ENCODE measurements around the gene SLC12A1.
A peak's percentile ranks its signal among the peaks of the same experiment; 100 is the strongest.

SLC12A1 gene

GRCh38 chr15:48279608-48280007 lies 73.5 kb downstream of the SLC12A1 start:
- no peaks in the 10 kb centered on the region for H3K36me3 ChIP-seq (ENCODE audit: control insufficient read depth in 2 of 2, insufficient read depth in 2 of 2, low read length in 2 of 2)
- no peaks in the 10 kb centered on the region for H3K9me3 ChIP-seq (ENCODE audit: control insufficient read depth in 2 of 2, low read length in 2 of 2)
- H3K4me3 ChIP-seq (ENCODE audit: low read length in 2 of 2), result no peak overlapping the region
- H3K9ac ChIP-seq (ENCODE audit: low read length in 2 of 2), result no peak overlapping the region
- peaks cover 23% of the 10 kb centered on the region for H3K4me1 ChIP-seq (ENCODE audit: control insufficient read depth, insufficient read depth, low read length)
- no peaks in the 10 kb centered on the region for H3K27me3 ChIP-seq (ENCODE audit: control insufficient read depth in 1 of 2, insufficient read depth in 2 of 2, low read length in 2 of 2)
- H3K27ac ChIP-seq (ENCODE audit: low read length), result no peak overlapping the region

GRCh38 chr15:48281674-48282073 lies 75.6 kb downstream of the SLC12A1 start:
- Histone ChIP-seq H3K27me3 (ENCODE audit: control insufficient read depth in 1 of 2, insufficient read depth in 2 of 2, low read length in 2 of 2) (no peaks in the 10 kb centered on the region), H3K9me3 (ENCODE audit: control insufficient read depth in 2 of 2, low read length in 2 of 2) (no peaks in the 10 kb centered on the region), H3K4me3 (ENCODE audit: low read length in 2 of 2) (no peak overlapping the region), H3K9ac (ENCODE audit: low read length in 2 of 2) (no peak overlapping the region), H3K27ac (ENCODE audit: low read length) (peak overlapping the region; percentile 69), H3K4me1 (ENCODE audit: control insufficient read depth, insufficient read depth, low read length) (peaks cover 27% of the 10 kb centered on the region), H3K36me3 (ENCODE audit: control insufficient read depth in 2 of 2, insufficient read depth in 2 of 2, low read length in 2 of 2) (no peaks in the 10 kb centered on the region)

- H3K9ac ChIP-seq (ENCODE audit: low read length in 2 of 2), result no peak overlapping the region
Measured at GRCh38 chr15:48282216-48282615, 76.1 kb downstream of the SLC12A1 start.

GRCh38 chr15:48283396-48284145 lies 77.5 kb downstream of the SLC12A1 start:
- H3K9me3 ChIP-seq (ENCODE audit: control insufficient read depth in 2 of 2, low read length in 2 of 2), result no peaks in the 10 kb centered on the region
- H3K27ac ChIP-seq (ENCODE audit: low read length), result peak overlapping the region; percentile 18
- H3K9ac ChIP-seq (ENCODE audit: low read length in 2 of 2), result no peak overlapping the region
- no peaks in the 10 kb centered on the region for H3K36me3 ChIP-seq (ENCODE audit: control insufficient read depth in 2 of 2, insufficient read depth in 2 of 2, low read length in 2 of 2)
- H3K27me3 ChIP-seq (ENCODE audit: control insufficient read depth in 1 of 2, insufficient read depth in 2 of 2, low read length in 2 of 2), result no peaks in the 10 kb centered on the region
- no peak overlapping the region for H3K4me3 ChIP-seq (ENCODE audit: low read length in 2 of 2)
- peaks cover 30% of the 10 kb centered on the region for H3K4me1 ChIP-seq (ENCODE audit: control insufficient read depth, insufficient read depth, low read length)

More at GRCh38 chr15:48282216-48282615, 76.1 kb downstream of the SLC12A1 start:
- no peaks in the 10 kb centered on the region for H3K36me3 ChIP-seq (ENCODE audit: control insufficient read depth in 2 of 2, insufficient read depth in 2 of 2, low read length in 2 of 2)
- H3K9me3 ChIP-seq (ENCODE audit: control insufficient read depth in 2 of 2, low read length in 2 of 2), result no peaks in the 10 kb centered on the region
- H3K27me3 ChIP-seq (ENCODE audit: control insufficient read depth in 1 of 2, insufficient read depth in 2 of 2, low read length in 2 of 2), result no peaks in the 10 kb centered on the region
- peak overlapping the region; percentile 69 for H3K27ac ChIP-seq (ENCODE audit: low read length)
- H3K4me1 ChIP-seq (ENCODE audit: control insufficient read depth, insufficient read depth, low read length), result peaks cover 30% of the 10 kb centered on the region
- no peak overlapping the region for H3K4me3 ChIP-seq (ENCODE audit: low read length in 2 of 2)

- Histone ChIP-seq H3K27me3 (ENCODE audit: control insufficient read depth in 1 of 2, insufficient read depth in 2 of 2, low read length in 2 of 2) (no peaks in the 10 kb centered on the region), H3K4me3 (ENCODE audit: low read length in 2 of 2) (peak overlapping the region; percentile 59 to 67), H3K9ac (ENCODE audit: low read length in 2 of 2) (peak overlapping the region in 1 of 2 donors; percentile 35), H3K27ac (ENCODE audit: low read length) (no peak overlapping the region), H3K4me1 (ENCODE audit: control insufficient read depth, insufficient read depth, low read length) (peaks cover 30% of the 10 kb centered on the region), H3K36me3 (ENCODE audit: control insufficient read depth in 2 of 2, insufficient read depth in 2 of 2, low read length in 2 of 2) (no peaks in the 10 kb centered on the region), H3K9me3 (ENCODE audit: control insufficient read depth in 2 of 2, low read length in 2 of 2) (no peaks in the 10 kb centered on the region)
Measured at GRCh38 chr15:48285329-48286214, 79.5 kb downstream of the SLC12A1 start.

- H3K4me1 ChIP-seq (ENCODE audit: control insufficient read depth, insufficient read depth, low read length), result peaks cover 7% of the 10 kb centered on the region
- no peaks in the 10 kb centered on the region for H3K36me3 ChIP-seq (ENCODE audit: control insufficient read depth in 2 of 2, insufficient read depth in 2 of 2, low read length in 2 of 2)
- no peak overlapping the region for H3K4me3 ChIP-seq (ENCODE audit: low read length in 2 of 2)
- H3K27me3 ChIP-seq (ENCODE audit: control insufficient read depth in 1 of 2, insufficient read depth in 2 of 2, low read length in 2 of 2), result no peaks in the 10 kb centered on the region
- no peak overlapping the region for H3K27ac ChIP-seq (ENCODE audit: low read length)
- H3K9ac ChIP-seq (ENCODE audit: low read length in 2 of 2), result no peak overlapping the region
- H3K9me3 ChIP-seq (ENCODE audit: control insufficient read depth in 2 of 2, low read length in 2 of 2), result no peaks in the 10 kb centered on the region
Measured at GRCh38 chr15:48289628-48290027, 83.5 kb downstream of the SLC12A1 start.

- H3K9ac ChIP-seq (ENCODE audit: low read length in 2 of 2), result no peak overlapping the region
- no peaks in the 10 kb centered on the region for H3K27me3 ChIP-seq (ENCODE audit: control insufficient read depth in 1 of 2, insufficient read depth in 2 of 2, low read length in 2 of 2)
- no peaks in the 10 kb centered on the region for H3K36me3 ChIP-seq (ENCODE audit: control insufficient read depth in 2 of 2, insufficient read depth in 2 of 2, low read length in 2 of 2)
- no peaks in the 10 kb centered on the region for H3K4me1 ChIP-seq (ENCODE audit: control insufficient read depth, insufficient read depth, low read length)
- no peaks in the 10 kb centered on the region for H3K9me3 ChIP-seq (ENCODE audit: control insufficient read depth in 2 of 2, low read length in 2 of 2)
- no peak overlapping the region for H3K27ac ChIP-seq (ENCODE audit: low read length)
- no peak overlapping the region for H3K4me3 ChIP-seq (ENCODE audit: low read length in 2 of 2)
Measured at GRCh38 chr15:48292458-48292857, 86.4 kb downstream of the SLC12A1 start.

- no peaks in the 10 kb centered on the region for H3K4me1 ChIP-seq (ENCODE audit: control insufficient read depth, insufficient read depth, low read length)
- no peak overlapping the region for H3K4me3 ChIP-seq (ENCODE audit: low read length in 2 of 2)
- no peaks in the 10 kb centered on the region for H3K36me3 ChIP-seq (ENCODE audit: control insufficient read depth in 2 of 2, insufficient read depth in 2 of 2, low read length in 2 of 2)
- no peaks in the 10 kb centered on the region for H3K9me3 ChIP-seq (ENCODE audit: control insufficient read depth in 2 of 2, low read length in 2 of 2)
- H3K27me3 ChIP-seq (ENCODE audit: control insufficient read depth in 1 of 2, insufficient read depth in 2 of 2, low read length in 2 of 2), result no peaks in the 10 kb centered on the region
- no peak overlapping the region for H3K27ac ChIP-seq (ENCODE audit: low read length)
- H3K9ac ChIP-seq (ENCODE audit: low read length in 2 of 2), result no peak overlapping the region
Measured at GRCh38 chr15:48297668-48298067, 91.6 kb downstream of the SLC12A1 start.

GRCh38 chr15:48298914-48299313 lies 92.8 kb downstream of the SLC12A1 start:
- H3K4me3 ChIP-seq (ENCODE audit: low read length in 2 of 2), result no peak overlapping the region
- no peak overlapping the region for H3K27ac ChIP-seq (ENCODE audit: low read length)
- no peaks in the 10 kb centered on the region for H3K27me3 ChIP-seq (ENCODE audit: control insufficient read depth in 1 of 2, insufficient read depth in 2 of 2, low read length in 2 of 2)
- H3K4me1 ChIP-seq (ENCODE audit: control insufficient read depth, insufficient read depth, low read length), result no peaks in the 10 kb centered on the region
- no peak overlapping the region for H3K9ac ChIP-seq (ENCODE audit: low read length in 2 of 2)
- no peaks in the 10 kb centered on the region for H3K36me3 ChIP-seq (ENCODE audit: control insufficient read depth in 2 of 2, insufficient read depth in 2 of 2, low read length in 2 of 2)
- no peaks in the 10 kb centered on the region for H3K9me3 ChIP-seq (ENCODE audit: control insufficient read depth in 2 of 2, low read length in 2 of 2)

GRCh38 chr15:48300038-48300437 lies 93.9 kb downstream of the SLC12A1 start:
- Histone ChIP-seq H3K27me3 (ENCODE audit: control insufficient read depth in 1 of 2, insufficient read depth in 2 of 2, low read length in 2 of 2) (peaks cover 0 to 2% of the 10 kb centered on the region in 2 donors), H3K9me3 (ENCODE audit: control insufficient read depth in 2 of 2, low read length in 2 of 2) (no peaks in the 10 kb centered on the region), H3K4me3 (ENCODE audit: low read length in 2 of 2) (no peak overlapping the region), H3K27ac (ENCODE audit: low read length) (no peak overlapping the region), H3K36me3 (ENCODE audit: control insufficient read depth in 2 of 2, insufficient read depth in 2 of 2, low read length in 2 of 2) (no peaks in the 10 kb centered on the region), H3K4me1 (ENCODE audit: control insufficient read depth, insufficient read depth, low read length) (no peaks in the 10 kb centered on the region), H3K9ac (ENCODE audit: low read length in 2 of 2) (no peak overlapping the region)
